ENCODE data around the gene SMCHD1. TPM values are rescaled to one million over a fixed set of nuclear protein-coding genes. Genes with fewer than 3 reads are reported as not detected.

SMCHD1 gene
- total and polyA plus RNA-seq, 3 donors from 2014 or later: 46.6 to 111 (median 87.2) TPM

DNA sequence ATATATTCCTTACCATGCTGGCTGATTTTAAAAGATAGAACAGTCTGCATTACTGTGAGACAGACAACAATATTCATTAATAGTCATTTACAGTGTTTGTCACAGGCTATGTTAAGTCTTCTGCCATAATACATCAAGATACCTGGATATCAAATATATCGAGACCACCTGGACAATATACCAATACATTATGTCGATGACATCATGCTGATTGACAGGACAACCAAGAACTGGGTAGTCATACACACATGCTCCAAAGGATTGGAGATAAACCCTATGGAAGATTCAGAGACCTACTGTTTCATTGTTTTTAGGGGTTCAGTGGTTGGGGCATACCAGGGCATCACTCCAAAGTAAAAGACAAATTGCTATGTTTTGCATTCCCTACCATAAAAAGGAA is 26.5 kb upstream of the SMCHD1 start:
- TF ChIP-seq, protein P1, sequence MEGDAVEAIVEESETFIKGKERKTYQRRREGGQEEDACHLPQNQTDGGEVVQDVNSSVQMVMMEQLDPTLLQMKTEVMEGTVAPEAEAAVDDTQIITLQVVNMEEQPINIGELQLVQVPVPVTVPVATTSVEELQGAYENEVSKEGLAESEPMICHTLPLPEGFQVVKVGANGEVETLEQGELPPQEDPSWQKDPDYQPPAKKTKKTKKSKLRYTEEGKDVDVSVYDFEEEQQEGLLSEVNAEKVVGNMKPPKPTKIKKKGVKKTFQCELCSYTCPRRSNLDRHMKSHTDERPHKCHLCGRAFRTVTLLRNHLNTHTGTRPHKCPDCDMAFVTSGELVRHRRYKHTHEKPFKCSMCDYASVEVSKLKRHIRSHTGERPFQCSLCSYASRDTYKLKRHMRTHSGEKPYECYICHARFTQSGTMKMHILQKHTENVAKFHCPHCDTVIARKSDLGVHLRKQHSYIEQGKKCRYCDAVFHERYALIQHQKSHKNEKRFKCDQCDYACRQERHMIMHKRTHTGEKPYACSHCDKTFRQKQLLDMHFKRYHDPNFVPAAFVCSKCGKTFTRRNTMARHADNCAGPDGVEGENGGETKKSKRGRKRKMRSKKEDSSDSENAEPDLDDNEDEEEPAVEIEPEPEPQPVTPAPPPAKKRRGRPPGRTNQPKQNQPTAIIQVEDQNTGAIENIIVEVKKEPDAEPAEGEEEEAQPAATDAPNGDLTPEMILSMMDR (IDR thresholded peaks at IDR 0.05): no peak
- Histone ChIP-seq H3K4me1 (no peaks in the 10 kb centered on the region), H3K27me3 (no peaks in the 10 kb centered on the region), H3K27ac (no peak overlapping the region), H3K9me3 (no peaks in the 10 kb centered on the region), H3K4me3 (no peak overlapping the region), H3K36me3 (ENCODE audit: low read depth, missing control alignments) (no peaks in the 10 kb centered on the region)
- DNase-seq: no peak
- intact Hi-C loops (cut with DNase I; ENCODE audit: low total_unique reads): no loop called here
- 80 to 93% methylated on average over 2 of the region's 2 CpGs for WGBS, 2 donors

- Histone ChIP-seq H3K27me3 (no peaks in the 10 kb centered on the region), H3K4me3 (no peak overlapping the region), H3K36me3 (ENCODE audit: low read depth, missing control alignments) (no peaks in the 10 kb centered on the region), H3K4me1 (peaks cover 3% of the 10 kb centered on the region), H3K9me3 (no peaks in the 10 kb centered on the region), H3K27ac (peak overlapping the region; percentile 63 to 76)
- no peak for DNase-seq
- TF ChIP-seq, protein P1 (IDR thresholded peaks at IDR 0.05): no peak
- no peak for TF ChIP-seq POLR2A (IDR thresholded peaks at IDR 0.05)
- intact Hi-C loops (cut with DNase I; ENCODE audit: low total_unique reads): no loop called here
- WGBS, 2 donors: 52 to 77% methylated on average over 1 of the region's 1 CpG
Observed at GRCh38 chr18:2635586-2635985, 19.9 kb upstream of the SMCHD1 start.

- Histone ChIP-seq H3K4me1 (peaks cover 3% of the 10 kb centered on the region), H3K27ac (peak overlapping the region; percentile 63 to 76), H3K27me3 (no peaks in the 10 kb centered on the region), H3K36me3 (ENCODE audit: low read depth, missing control alignments) (no peaks in the 10 kb centered on the region), H3K4me3 (no peak overlapping the region), H3K9me3 (no peaks in the 10 kb centered on the region)
- TF ChIP-seq, protein P1 (IDR thresholded peaks at IDR 0.05): no peak
- intact Hi-C loops (cut with DNase I; ENCODE audit: low total_unique reads): no loop called here
- no peak for DNase-seq
- WGBS, 2 donors: 48 to 51% methylated on average over 9 of the region's 9 CpGs
Observed at GRCh38 chr18:2636126-2636631, 19.3 kb upstream of the SMCHD1 start.

DNA sequence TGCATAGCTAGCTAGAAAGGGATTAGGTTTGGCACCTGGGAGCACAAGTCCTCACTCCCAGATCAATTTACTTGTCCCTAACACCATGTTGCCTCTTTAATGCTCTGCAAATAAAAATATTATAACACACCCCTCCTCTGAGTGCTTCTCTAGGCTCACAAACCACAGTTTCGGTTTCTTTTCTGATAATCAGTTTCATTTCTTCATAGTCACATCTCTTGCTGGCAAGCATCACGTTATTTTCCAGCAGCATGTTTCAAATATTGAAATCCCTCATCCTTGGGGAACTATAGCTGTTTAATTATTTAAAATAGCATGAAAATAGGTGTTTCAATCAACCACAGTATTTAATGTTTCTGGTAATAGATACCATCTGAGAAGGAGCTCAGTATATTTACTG is 13.9 kb upstream of the SMCHD1 start:
- Histone ChIP-seq H3K4me3 (no peak overlapping the region), H3K9me3 (no peaks in the 10 kb centered on the region), H3K27me3 (no peaks in the 10 kb centered on the region), H3K4me1 (no peaks in the 10 kb centered on the region), H3K36me3 (ENCODE audit: low read depth, missing control alignments) (no peaks in the 10 kb centered on the region), H3K27ac (no peak overlapping the region)
- WGBS, 2 donors: 15 to 30% methylated on average over 2 of the region's 2 CpGs
- intact Hi-C loops (cut with DNase I; ENCODE audit: low total_unique reads): no loop called here
- DNase-seq: no peak
- TF ChIP-seq, protein P1 (IDR thresholded peaks at IDR 0.05): no peak
- no peak for TF ChIP-seq POLR2A (IDR thresholded peaks at IDR 0.05)

DNA sequence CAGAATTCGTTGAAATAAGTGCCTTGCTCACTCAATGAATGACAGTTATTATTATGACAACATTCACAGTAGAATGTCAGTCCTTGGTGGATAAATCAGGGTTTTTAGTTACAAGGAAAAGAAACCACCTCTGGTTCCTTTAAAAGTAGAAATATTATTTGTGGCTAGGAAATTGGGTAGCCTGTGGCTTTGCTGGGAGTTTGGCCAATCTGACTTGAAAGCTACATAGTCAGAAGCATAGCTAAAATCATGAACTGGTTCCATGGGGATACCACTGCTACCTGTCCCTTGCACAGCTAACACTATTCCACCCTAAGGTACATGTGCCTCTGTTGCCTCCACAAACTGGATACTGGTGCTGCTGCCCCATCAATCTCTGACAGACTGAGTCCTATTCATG is 12.8 kb upstream of the SMCHD1 start:
- TF ChIP-seq, protein P1 (IDR thresholded peaks at IDR 0.05): no peak
- TF ChIP-seq POLR2A (IDR thresholded peaks at IDR 0.05): no peak
- Histone ChIP-seq H3K36me3 (ENCODE audit: low read depth, missing control alignments) (no peaks in the 10 kb centered on the region), H3K4me3 (no peak overlapping the region), H3K4me1 (no peaks in the 10 kb centered on the region), H3K9me3 (no peaks in the 10 kb centered on the region), H3K27ac (no peak overlapping the region), H3K27me3 (no peaks in the 10 kb centered on the region)
- no peak for DNase-seq
- WGBS, 2 donors: 88 to 93% methylated on average over 1 of the region's 1 CpG
- intact Hi-C loops (cut with DNase I; ENCODE audit: low total_unique reads): no loop called here
